DMS53 (cell line): ENCODE data around the gene SCN4B.

ENCODE experiments used
- DNase-seq: peaks from one replicate; lab custom pipeline; 2025; lab: John Stamatoyannopoulos, UW

Gene SCN4B

GRCh38 chr11:118174006-118174567 lies 21.5 kb upstream of the SCN4B start:
- DNase-seq, result no peak

DNA sequence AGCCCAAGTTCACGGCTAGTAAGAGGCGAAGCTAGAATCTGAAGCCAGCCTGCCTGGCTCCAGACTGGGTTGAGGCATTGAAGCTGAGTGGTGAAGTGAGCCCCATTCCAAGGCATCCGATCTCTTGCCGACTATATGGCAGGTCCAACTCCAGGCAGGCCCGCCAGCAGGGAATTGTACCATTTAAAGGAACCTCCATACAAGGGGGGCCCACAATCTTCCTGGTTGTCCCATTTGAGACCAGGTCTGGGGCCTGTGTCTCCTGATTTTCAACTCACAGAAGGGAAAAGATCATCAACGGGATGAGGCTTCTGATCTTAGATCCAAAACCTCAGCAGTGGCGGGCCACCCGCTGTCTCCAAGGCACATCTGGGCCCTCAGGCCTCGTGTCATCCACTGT lies 19.7 kb upstream of the SCN4B start:
- no peak for DNase-seq

DNA sequence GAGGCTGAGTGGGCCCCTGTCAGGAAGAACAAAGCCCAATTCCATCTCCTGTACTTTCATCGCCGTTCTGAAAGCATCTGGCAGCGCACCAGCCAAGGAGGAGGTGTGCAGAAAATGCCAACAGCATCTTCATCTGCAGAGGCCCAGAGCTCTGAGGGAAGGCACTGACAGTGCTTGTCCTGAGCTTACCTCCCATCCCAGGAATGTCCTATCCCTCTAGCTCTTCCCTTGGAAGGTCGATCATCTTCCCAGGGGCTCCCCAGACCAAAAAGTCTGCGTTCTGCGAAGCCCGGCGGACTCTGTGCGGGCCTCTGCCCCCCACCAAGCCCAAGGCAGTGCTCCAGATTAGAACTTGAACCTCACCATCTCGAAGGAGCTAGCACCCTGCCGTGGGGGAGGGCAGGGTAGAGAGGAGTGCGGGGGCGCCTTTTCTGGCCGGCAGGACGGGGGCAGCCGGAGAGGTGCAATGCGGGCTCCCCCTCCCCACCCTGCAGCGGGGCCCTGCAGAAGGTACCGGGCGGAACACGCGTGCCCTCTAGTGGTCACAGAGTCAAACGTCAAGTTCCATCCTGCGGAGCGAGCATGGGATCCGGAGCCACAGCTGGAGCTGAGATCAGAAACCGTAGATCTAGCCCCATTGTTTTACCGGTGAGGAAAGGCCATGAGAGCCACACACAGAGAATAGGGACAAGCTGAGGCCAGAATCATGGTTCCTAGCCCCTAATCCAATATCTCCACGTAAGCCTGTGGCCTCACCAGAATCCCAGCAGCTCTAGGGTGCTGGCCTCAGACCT lies 18.8 kb upstream of the SCN4B start:
- DNase-seq, result peak; percentile 82

- peak; percentile 52 for DNase-seq
Observed at GRCh38 chr11:118170882-118171268, 18.3 kb upstream of the SCN4B start.

GRCh38 chr11:118170231-118170630 lies 17.6 kb upstream of the SCN4B start:
- DNase-seq, result no peak

GRCh38 chr11:118169300-118170140 lies 16.9 kb upstream of the SCN4B start:
- no peak for DNase-seq

- DNase-seq, result peak; percentile 39
Observed at GRCh38 chr11:118168751-118169150, 16.1 kb upstream of the SCN4B start.

- DNase-seq, result no peak
Observed at GRCh38 chr11:118168316-118168715, 15.7 kb upstream of the SCN4B start.

DNA sequence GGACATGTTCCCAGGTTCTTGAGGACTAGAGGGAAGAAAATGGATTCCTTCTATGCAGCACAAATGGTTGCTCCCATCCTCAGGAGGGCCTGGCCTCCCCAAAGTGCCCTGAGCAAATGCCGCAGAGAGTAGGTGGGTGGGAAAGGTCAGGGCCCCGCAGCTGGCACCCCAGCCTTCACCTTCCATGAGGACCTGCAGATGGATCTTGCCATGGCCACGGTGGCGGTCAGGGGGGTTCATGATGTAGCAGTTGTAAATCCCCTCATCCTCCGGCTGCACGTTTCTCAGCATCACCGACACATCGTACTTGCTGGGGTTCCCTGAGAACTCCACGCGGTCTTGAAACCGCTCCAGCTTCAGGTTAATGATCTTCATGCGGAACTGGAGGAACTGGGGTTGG lies 15.3 kb upstream of the SCN4B start:
- DNase-seq, result no peak

DNA sequence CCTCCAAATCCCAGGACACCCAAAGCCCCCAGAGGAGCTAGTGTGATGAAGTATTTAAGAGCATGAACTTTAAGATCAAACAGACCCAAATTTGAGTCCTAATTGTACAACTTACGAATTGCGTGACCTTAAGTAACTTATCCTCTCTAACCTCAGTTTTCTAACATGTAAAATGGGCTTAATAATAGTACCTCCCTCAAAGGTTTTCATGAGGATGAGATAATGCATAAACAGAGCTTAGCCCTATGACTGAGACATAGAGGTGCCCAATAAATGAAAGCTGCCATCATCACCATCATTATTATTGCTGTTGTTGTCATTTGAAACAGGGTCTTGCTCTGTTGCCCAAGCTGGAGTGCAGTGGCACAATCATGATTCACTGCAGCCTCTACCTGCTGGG lies 14.6 kb upstream of the SCN4B start:
- no peak for DNase-seq

DNA sequence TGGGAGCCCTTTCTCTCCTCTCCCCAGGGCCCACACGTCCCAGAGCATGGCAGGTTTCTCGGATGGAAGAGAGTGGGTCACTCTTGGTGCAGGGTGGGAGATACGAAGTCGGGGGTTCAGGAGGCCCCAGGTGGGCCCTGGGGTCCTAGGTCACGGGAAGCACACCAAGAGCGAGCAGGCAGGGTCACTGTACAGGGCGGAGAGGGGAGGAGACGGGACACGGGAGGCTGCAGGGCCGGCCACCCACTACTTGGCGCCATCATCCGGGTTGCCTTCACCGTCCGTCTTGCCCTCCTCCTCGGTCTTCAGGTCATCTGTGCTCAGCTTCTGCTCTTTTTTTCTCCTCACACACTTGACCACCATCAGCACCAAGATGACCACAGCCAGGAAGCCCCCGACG lies 14.0 kb upstream of the SCN4B start:
- DNase-seq, result no peak

DNA sequence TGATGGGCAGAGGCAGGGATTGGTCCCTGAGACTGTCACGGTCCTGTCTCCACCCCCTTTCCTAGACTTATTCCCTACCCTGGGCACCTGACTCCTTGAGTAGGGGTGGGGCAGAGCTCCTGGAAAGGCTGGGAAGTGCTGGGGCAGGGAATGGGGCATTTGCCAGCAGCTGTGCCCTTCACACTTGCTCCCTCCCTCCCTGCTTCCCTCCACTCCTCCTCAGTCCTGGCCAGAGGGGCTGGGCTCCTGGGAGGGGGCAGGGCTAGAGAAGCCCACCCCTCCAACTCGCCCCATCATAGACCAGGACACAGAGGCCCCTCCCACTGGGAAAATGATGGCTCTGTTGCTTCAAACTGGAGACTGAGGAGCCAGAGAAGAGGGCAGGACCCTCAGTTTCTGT lies 12.3 kb upstream of the SCN4B start:
- no peak for DNase-seq

- DNase-seq, result no peak
Observed at GRCh38 chr11:118163494-118163893, 10.9 kb upstream of the SCN4B start.

- no peak for DNase-seq
Observed at GRCh38 chr11:118162846-118163245, 10.2 kb upstream of the SCN4B start.

DNA sequence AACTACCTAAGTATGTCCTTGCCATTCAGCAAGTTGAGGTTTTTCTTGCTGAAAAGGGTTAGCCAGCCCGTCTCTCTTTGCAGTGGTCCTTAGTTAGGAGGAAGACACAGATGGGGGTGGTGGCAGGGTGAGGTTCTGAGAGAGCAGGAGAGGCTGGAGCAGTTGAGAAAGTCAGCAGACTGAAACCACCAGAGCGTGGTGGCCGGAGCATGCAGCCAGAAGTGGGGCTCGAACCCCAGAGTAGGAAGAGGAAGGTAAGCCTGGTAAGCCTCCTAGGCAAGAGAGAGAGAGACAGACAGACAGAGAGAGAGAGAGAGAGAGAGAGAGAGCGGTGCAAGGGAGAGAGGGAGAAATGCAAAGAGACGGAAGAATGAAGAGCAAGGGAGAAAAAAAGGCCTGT lies 9.2 kb upstream of the SCN4B start:
- no peak for DNase-seq

GRCh38 chr11:118157186-118157895 lies 4.7 kb upstream of the SCN4B start:
- no peak for DNase-seq

GRCh38 chr11:118156531-118157185 lies 4.0 kb upstream of the SCN4B start:
- peak; percentile 51 for DNase-seq

GRCh38 chr11:118155776-118156530 lies 3.3 kb upstream of the SCN4B start:
- DNase-seq, result no peak

DNA sequence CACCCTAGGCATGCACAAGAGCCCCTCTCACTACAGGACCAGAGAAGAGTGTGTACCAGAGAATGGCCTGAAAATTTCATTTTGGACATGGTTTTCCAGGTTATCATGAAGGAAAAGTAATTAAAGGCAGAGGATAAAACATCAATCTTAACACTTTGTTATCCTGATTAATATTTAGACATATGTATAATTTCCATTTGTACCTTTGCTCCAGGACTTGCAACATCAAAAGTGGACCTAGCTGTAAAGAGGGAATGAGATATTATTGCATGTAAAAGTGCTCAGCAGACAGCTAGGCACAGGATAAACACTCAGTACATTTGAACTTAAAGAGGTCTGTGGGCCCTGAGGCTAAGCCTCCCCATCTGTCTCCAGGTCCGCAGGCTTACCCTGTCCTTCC lies 2.0 kb upstream of the SCN4B start:
- DNase-seq, result no peak

GRCh38 chr11:118153976-118154375 lies 1.4 kb upstream of the SCN4B start:
- DNase-seq, result no peak

DNA sequence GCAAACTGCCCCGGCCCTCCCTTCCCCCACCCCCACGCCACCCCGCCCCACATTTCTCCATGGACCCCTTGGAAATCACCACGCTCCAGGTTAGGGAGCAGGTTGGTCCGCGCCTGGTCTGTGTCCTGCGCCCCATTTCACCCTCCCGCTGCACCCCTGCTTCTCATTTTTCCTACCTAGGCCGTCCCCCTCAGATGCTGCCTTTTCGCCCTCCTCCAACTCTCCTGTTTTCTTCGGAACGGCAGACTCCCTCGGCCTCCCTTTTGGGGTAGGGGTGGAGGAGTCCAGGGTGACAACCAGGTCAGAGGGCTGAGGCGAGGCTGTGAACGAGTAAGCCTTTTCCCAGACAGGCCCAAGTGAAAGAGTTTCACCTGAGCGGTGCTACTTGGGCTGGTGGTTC lies 893 bp upstream of the SCN4B start:
- DNase-seq, result no peak
